SHP77 (cell line): ENCODE measurements around the gene CLDN14.

Source experiments
- DNase-seq, 2 experiments: peaks; one replicate each; lab custom pipeline; 2025; lab: John Stamatoyannopoulos, UW

CLDN14 gene, protein sequence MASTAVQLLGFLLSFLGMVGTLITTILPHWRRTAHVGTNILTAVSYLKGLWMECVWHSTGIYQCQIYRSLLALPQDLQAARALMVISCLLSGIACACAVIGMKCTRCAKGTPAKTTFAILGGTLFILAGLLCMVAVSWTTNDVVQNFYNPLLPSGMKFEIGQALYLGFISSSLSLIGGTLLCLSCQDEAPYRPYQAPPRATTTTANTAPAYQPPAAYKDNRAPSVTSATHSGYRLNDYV

DNA sequence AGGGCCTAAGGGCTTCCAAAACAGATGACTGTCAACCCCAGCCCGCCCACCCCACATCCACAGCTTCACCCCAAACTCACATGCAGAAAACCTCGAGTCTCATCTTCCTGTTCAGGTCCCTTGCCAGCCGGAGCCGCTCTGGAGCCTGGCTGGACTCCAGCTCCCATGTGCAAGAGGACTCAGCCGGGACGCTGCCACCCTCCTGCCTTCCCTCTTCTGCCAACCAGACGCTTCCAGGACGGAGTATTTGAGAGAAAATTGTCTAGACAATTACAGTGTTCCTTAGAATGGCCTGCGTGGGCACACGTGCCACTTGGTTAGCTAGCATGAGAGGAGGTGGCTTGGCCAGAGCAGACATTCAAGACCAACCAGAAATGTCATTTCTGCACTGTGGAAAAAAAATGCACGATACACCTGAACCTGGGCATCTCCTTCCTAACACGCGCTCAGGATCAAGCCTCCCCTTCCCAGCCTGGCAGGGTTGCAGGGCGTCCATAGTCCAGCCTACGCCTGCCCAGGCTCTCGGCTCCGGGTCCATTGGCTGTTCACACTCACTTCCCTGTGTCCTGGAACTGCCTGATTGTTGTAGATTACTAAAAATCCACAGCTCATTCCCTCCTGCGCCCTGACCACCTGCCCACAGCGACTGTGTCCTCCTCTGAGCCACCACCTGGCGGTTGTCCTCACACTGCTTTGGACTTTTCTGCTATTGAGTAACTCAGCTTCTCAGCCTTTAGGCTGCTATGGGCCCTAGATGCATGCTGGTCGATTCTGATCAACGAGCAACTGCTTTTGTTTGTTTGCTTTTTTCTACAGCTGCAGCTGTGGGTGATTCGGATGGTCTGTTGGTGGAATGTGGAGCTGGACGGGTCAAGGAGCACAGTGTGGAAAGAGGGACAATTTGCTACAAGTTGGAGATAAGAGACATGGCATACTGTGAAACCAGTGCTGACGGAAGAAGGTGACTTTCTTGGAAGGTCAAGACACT is at the start of gene CLDN14:
Gene CLDN14, minus strand, starts transcription at position 708 of the 988 bp plus-strand sequence. CDS start 18,427 bp downstream, outside the sequence.
- peak in 1 of 2 experiments; percentile 20 for DNase-seq

DNA sequence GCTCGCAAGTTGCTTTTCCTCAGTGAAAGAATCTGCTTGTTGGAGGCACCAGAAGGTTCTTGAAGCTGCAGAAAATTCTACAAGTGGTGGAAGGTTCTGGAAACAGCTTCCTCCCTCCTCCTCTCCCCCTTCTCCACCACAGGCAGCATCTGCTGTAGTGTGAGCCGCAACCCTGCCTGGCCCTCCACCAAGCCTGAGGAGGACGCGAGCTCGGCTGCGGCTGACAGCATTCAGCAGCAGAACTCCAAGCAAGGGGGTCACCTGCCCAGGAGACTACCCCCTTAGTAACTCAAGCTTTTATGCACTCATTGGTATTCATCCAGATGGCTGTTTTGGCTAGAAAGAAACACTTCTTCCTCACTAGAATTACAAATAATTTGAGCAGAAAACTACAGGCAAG is 48.8 kb upstream of the CLDN14 start:
- no peak for DNase-seq

DNA sequence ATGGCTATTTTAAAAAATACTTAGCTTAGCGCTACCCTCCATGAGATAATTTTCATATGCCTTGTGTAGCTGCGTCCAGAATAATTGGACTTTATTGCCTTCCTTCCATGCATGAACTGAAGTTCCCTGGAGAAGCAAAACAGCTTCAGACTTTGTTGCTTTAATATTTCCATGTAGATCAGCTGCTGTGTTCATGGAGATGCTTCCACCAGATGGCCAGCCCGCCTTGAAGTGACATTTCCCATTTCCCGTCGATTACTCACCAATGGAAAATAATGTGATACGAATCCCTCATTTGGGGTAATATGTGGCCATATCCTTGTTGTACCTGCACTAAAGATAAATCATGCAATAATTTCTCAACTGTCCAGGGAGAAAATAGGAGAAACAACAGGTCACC is 47.4 kb upstream of the CLDN14 start:
- DNase-seq = no peak

DNA sequence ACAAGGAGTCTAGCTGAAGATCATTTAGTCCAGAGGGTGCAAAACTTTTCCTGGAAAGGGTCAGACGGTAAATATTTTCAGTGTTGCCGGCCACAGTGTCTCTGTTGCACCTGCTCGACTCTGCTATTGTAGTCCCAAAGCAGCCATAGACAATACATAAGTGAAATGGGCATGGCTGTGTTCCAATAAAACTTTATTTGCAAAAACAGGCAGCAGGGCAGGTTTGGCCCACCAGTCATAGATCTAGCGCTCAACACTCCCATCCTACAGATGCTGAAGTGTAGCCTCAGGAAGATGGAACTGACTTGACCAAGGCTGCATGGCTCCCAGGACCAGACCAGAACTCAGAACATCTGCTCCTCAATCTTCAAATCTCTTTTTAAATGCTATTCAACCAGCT is 46.2 kb upstream of the CLDN14 start:
- no peak for DNase-seq

DNA sequence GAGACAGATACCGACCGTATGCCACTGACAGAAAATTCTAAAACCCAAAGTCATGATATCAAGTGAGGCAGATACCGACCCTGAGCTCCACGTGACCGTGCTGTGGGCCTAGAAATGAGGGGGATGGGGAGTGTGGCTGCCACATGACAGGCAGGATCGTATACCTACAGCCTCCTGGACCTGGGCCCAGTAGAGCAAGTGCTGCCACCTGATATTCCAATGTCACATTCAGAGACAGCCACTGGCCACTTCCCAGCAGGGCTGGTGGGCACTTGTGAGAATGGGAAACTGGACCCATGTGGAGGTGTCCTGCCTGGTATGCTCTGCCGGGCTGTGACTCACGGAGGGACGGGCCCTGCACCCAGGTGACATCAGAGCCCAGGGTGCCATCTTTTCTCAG is 44.6 kb upstream of the CLDN14 start:
- DNase-seq = no peak

DNA sequence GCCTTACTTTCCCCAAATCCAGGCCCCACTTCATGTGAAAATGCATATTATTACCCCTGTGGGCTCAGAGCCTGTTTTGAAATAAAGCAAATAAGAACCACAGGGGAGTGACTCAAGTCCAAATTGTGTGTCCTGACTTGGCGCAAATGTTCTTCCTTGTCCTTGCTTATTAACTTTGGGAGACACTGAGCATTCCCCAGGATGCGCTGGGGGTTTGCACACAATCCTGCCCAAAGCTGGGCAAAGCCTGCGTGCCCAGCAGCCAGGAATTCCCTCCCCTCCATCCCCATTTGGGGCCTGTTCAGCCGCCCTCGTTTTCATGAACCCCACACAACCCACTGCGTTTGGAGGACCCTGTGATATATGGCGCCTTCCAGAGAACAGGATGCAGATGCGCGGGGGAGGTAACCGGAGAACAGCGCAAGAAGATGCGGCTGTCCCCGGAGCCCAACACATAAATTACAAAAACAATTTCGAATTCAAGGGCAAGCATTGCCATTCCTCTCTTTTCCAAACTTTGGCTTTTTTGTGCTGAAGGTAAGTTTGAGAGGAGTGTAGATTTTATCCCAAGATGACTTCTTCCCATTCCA is 42.4 kb upstream of the CLDN14 start:
- no peak for DNase-seq

DNA sequence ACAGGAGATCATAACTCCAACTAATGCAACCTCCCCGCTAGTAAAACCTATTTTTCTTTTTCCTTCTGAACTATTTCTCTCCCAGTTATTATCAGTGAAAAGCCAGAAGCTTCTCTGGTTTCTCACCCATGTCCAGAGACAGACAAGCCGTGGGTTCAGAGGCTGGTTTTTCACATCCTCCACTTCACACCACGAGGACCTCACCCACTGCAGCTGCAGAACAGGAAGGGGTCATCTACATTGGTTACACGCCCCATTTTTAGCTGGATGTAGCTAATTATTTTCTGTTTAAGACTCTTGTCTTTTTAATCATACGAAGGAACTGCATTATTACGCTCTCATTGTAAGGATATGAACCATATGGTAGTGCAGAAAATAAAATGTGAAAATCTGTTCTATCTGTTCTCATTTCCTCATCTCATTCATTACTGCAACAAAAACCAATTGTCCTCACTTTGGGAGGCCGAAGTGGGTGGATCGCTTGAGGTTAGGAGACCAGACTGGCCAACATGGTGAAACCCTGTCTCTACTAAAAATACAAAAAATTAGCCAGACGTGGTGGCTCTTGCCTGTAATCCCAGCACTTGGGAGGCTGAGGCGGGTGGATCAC is 39.1 kb upstream of the CLDN14 start:
- DNase-seq = no peak

DNA sequence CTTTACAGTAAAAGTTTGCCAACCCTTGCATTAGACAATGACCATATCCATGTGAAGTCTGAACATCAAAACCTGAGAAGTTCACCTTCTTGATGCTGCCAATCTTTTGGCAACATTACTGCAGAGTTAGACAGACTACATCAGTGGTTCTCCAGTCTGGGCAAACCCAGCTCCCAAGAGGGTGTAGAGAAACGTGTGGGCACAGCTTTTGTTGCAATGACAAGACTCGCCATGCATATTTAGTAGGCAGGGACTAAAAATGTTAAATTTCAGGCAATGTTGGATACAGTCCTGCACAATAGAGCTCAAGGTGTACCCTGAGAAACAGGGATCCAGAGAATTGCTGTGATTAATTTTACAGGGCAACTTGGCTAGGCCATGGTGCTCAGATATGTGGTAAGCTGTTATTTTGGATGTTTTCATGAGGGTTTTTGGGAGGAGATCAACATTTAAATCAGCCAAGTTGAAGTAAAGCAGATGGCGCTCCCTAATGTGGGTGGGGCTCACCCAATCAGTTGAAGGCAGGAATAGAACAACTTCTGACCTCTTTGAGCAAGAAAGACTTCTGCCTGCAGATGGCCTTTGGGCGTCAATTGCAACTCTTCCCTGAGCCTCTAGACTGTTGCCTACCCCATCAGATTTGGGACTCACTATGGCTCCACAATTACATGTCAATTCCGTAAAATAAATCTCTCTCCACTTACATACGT is 37.6 kb upstream of the CLDN14 start:
- no peak for DNase-seq

DNA sequence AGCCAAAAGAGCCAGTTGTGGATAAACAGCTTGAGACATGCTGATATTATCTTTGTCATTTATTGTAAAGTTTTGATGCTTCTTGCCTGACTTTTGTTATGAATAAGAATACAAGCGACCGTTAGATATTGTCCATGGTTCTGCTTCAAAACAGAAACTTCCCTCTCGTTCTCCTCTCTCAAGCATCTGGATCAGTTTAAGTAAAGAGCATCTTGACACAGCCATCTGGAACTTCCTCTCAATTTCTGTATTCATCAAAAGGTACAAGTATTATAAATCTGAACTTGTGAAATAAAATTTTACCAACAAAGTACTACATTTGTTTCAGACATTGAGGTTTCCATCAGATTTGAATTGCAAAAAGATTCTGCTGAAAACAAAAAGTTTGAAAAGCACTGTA is 36.4 kb upstream of the CLDN14 start:
- DNase-seq = no peak

DNA sequence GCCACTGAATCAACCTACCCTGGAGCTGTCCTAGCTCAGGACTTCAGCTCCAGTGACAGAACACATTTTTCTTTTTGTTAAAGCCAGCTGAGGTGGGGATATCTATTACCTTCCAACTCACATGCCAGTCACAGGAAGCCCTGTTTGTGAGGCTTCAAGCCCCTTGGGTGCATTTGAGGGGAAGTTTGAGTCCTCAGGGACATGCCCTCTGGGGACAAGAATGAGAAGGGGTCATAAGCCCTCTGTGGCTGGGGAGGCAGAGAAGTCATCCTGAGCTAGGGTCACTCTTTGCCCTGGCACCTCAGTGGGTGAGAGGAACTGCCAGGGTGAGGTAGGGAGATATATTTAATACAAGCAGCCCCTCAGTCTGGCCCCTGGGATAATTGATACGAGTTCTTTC is 33.5 kb upstream of the CLDN14 start:
- DNase-seq = no peak

DNA sequence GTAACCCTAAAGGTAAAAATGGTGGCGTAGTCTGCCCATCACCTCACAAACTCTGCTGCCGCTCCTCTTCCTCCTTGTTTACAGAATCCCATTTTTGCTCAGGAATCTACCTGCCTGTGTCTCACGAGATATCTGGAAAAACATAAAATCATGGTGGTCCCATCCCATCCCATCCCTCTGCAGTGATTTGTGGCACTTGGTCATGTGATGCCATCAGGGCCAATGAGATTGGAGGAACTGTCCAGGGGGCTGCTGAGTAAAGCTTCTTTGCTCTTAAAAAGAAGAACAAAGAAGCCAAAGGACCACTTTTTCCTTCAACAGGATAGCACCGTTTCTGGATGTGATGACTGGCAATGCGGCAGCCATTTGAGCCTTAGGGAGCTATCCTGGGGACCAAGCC is 33.0 kb upstream of the CLDN14 start:
- no peak for DNase-seq

DNA sequence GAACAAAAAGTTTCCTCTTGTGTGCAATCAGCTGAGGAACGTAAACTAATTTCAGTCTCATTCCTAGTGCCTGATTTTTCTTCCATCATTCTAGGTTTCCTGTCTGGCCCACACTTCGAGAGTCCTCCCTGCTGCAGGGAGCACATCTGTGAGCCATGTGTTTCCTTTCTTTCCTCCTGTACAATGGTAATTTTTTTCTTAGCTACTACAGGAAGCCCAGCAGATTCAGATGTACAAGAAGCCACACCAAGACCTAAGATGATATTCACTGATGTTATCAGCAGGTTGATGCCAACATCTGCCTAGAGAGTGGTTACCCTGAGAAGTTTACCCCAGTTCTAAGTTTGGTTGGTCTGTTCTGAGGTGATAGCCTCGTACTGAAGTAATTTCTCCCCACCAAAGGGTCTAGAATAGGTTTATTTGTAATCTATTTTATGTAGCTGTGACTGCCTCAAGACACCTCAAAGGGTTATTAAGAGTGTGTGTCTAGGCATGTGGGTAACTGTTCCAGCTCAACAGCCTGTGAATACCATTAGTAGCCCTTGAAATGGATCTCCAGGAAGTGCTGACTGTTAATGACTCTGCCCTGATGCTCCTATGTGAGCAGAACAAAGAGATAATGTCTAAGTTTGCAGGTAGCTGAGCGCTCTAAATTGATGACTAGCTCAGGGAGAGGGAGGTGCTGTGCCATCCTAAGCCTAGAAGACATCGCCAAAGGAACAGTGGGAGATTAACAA is 31.7 kb upstream of the CLDN14 start:
- DNase-seq = no peak

DNA sequence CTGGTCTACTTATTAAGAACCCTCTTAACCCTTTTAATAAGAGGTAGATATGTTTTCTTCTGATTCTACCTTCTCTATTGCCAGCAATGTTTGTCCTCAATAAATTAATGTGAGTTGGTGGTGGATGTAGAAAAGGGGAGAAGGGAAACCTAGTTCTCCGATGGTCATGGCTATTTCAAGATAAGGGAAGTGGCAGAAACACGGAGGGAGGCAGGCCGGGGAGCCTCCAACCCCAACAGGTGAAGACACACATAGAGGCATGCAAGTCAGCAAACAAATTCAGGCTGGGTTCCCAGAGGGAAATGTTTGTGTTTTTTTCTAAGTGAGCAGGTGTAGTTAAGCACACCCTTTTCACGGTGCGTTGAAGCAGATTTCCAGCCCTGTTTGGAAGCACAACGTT is 31.0 kb upstream of the CLDN14 start:
- no peak for DNase-seq

DNA sequence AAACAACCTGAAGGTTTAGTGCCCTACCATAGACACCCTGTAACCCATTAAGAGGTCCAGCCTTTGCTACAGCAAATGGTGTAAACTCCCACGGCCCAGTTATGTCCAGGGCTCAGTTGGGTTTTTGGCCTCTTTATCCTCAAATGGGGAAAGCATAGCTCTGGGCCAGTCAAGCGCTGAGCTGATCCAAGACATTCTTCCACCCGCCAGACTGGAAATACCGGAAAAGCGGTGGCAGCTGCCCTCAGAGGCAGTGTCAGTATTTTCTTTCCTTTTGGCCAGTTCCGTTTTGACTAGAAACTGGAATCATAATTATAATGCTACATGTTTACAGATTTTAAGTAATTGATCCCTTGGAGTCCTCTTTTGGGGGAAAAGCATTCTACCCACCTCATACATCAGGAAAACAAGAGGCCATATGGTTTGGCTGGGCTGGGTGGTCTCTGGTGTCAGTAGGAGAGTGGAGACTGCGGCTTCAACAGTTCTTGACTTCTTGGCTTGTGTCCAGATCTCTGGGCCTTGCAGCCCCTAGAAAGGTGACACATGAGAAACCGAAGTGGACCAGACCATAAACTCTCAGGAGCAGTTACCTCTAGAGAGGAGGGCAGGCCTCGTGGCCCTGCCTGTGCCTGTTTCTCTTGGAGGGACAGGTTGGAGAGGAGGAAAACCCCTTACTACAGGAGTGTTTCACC is 30.2 kb upstream of the CLDN14 start:
- no peak for DNase-seq

DNA sequence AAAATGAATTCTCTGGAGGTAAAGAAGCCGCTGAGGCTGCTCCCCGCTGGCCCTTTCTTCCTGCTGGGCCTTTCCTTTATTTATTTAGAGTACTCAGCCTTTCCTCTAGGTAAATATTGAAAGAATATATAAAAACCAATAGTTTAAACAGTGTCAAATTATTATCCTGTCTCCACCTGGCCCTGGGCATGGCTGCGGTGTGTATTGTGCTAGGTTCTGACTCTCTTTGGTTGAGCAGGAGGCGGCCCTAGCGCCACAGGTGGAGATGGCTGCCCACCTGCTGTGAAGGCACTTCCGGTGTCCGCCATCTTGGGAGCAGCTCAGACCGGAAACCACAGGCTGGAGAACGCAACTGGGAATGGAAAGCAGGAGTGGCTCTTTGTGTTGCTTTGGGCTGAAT is 29.0 kb upstream of the CLDN14 start:
- DNase-seq = peak; percentile 1 to 18

DNA sequence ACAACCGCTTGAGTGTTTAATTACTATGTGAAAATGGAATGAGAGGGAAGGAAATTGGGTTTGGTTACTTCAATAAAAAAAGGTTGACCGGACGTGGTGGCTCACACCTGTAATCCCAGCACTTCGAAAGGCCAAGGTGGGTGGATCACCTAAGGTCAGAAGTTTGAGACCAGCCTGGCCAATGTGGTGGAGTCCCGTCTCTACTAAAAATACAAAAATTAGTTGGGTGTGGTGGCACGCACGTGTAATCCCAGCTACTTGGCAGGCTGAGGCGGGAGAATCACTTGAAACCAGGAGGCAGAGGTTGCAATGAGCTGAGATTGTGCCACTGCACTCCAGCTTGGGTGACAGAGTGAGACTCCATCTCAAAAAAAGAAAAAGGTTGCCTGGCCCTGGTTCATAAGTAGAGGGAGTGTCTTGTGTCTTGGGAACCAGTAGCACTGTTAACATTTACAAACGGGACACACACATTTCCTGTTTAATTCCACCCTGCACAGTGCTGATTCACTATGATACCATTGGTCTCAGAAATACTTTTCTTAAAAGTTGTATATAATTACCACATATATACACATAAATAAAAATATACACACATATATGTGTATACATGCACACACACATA is 27.6 kb upstream of the CLDN14 start:
- DNase-seq = no peak

DNA sequence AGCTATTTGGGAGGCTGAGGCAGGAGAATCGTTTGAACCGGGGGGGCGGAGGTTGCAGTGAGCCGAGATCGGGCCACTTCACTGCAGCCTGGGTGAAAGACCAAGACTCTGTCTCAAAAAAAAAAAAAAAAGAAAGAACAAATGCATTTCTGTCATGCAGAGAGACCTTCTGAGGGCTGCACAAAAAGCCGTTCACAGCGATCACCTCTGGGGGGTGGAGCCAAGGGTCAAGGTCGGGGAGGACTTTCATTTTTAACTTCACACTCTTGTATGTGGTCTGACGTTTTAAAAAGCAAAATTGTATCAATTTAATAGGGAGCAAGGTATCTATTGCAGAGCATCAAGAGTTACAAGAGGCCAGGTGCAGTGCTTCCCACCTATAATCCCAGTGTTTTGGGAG is 26.6 kb upstream of the CLDN14 start:
- DNase-seq = no peak

DNA sequence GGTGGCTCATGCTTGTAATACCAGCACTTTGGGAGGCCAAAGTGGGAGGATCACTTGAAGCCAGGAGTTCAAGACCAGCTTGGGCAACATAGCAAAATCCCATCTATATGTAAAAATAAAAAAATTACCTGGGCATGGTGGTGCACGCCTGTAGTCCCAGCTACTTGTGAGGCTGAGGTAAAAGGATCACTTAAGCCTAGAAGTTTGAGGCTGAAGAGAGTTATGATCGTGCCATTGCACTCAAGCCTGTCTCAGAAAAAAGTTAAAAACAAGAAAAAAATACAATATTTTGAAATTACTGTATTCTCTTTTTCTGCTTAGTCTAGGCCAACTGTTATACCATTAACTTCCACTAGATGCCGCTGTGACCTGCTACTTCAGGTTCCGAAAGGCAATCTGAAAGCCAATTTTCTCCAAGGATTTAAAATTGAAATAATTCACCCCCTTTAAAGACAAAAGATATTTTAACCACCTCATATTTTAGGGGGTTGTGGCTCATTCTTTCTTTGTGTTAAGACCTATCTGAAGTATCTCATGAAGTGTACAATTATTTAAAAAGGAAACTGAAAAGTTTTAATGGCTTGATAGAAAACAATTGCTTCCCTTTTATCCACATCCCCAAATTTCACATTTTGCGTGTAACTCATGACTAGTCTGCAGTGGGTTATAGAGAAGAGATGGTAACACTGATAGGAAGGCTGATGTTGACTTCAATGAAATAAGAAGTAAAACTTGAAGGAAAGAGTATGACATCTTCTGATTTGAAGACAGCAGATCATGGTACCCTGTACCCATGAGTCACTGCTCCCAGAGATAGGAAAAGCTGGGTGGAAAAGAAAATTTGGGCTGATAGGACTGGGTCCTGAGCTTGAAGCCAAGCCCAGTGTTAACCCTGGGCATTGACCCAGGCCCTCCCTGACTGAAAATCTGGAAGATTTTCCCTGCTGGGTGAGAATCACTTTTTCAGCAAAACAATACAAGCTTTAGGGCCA is 24.4 kb upstream of the CLDN14 start:
- peak in 1 of 2 experiments; percentile 19 for DNase-seq

DNA sequence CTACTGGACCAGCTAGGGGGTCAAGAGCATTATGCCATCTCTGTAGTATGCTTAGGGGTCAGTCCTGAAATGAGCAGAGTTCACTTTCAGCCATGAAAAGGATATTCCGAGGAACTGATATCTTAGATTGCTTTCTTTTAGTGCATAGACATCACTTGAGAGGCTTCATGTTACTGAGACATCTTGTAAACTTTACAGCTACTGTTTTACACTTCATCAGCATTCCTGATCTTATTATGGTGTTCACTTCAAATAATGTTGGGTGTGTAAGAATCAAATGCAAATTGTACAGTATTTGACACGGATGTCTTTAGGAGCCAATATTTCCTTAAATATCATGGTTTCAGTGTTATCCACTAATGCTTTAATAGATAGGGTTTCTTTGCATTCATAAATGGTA is 22.4 kb upstream of the CLDN14 start:
- no peak for DNase-seq
